VCaP (cell line): ENCODE data around the gene PTGER2.

Experiments used
- H3K27ac ChIP-seq: fragments of 450-650 bp; 2 replicates; pipeline ENCODE4 v1.5.1; 2017
- CTCF ChIP-seq: fragments of 450-650 bp; conservative IDR thresholded peaks from 2 replicates; pipeline ENCODE4 v1.5.1; 2017; ENCODE audit warnings: mild to moderate bottlenecking, moderate library complexity

PTGER2 gene

GRCh38 chr14:52318062-52318461 lies 4.0 kb downstream of the PTGER2 start:
- TF ChIP-seq CTCF: no peak
- H3K27ac ChIP-seq: no peak overlapping the region

- H3K27ac ChIP-seq: no peak overlapping the region
- no peak for TF ChIP-seq CTCF
Observed at GRCh38 chr14:52318826-52319645, 4.9 kb downstream of the PTGER2 start.

DNA sequence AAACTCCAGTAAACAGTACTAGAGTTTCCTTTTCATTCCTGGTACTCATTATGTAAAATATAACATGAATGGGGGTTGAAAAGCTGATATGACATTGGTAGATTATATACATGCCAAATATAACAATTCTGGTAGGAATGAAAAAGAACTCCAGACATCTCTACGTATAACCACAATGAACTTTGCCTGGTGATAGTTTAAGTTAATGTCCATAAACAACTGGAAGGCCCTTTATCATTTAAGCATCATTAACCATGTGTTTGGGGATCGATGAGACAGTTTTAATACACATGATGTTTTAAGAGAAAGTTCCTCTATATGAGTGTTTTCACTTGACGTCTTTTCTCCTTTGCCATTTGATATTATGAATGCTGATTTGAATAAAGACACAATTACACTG lies 5.8 kb downstream of the PTGER2 start:
- no peak overlapping the region for H3K27ac ChIP-seq
- no peak for TF ChIP-seq CTCF

DNA sequence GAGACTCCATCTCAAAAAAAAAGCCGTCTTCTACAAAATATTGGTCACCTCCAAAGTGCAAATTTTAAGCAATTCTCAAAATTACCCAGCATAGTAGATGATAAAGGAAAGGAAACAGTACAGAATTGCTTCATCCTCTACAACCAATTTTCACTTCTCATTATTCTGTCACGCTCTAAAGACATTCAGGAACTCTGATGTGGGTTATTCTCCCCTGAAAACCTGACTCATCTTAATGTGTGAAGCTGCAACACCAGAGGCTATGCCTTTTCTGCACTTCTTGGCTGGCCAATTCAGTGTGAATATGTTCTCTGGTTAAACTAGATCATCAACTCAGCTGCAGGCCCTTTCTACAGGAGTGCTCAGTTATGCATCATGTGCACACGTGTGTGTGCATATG lies 11.0 kb downstream of the PTGER2 start:
- TF ChIP-seq CTCF: no peak
- H3K27ac ChIP-seq: peak overlapping the region; percentile 54

DNA sequence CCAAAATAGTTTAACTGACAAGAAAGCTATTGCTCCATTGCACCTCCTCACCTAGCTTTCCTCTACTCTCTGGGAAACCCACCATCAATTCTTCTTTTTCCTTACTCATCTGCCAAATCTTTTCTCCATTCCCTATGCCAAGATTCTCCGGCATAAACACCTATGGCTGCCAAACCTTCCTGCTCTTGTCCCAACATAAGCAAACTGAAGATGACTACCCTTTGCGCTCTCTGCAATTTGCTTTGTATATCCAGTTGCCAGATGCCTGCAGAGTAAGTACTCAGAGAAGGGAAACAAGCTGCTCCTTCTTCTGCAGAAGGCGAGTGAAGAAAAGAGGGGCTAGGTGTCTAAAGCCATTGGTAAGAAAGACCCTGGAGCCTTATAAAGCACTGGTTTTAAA lies 11.5 kb downstream of the PTGER2 start:
- no peak for TF ChIP-seq CTCF
- H3K27ac ChIP-seq: peak overlapping the region; percentile 54

- no peak for TF ChIP-seq CTCF
- peak overlapping the region; percentile 54 for H3K27ac ChIP-seq
Observed at GRCh38 chr14:52327374-52328226, 13.5 kb downstream of the PTGER2 start.

- no peak for TF ChIP-seq CTCF
- H3K27ac ChIP-seq: peak overlapping the region; percentile 54; the same call in 1 of the 2 replicates
Observed at GRCh38 chr14:52328276-52328675, 14.2 kb downstream of the PTGER2 start.
